CD4-positive, alpha-beta T cell (primary cell): Measurements from ENCODE around the gene SIX3. TPM values are rescaled to one million over a fixed set of nuclear protein-coding genes. Genes with fewer than 3 reads are reported as not detected.

Source experiments
- ATAC-seq: fragments of 200-7000 bp; cut with Tn5 transposase; one replicate; pipeline ENCODE4 v1.10.0; 2022; ENCODE audit warnings: mild to moderate bottlenecking; ENCODE audit not compliant: poor library complexity
- CTCF ChIA-PET: fragments of 350-600 bp; sonication (Branson Sonifier 250); formaldehyde crosslinking; loops from one replicate; lab custom pipeline; 2021; ENCODE audit warnings: antibody characterized with exemption, inconsistent platforms; lab: Charles Lee
- POLR2A ChIA-PET: fragments of 350-600 bp; sonication (Branson Sonifier 250); formaldehyde crosslinking; loops from one replicate; lab custom pipeline; 2021; ENCODE audit warnings: antibody characterized with exemption, inconsistent platforms; lab: Charles Lee
- DNase-seq, 14 experiments: peaks; one replicate each; pipeline ENCODE4 v3.0.0-alpha.2; 2013 to 2020; ENCODE audit warnings: mixed read lengths in 2 of 14
- H3K27ac ChIP-seq, 2 donors: one replicate each; pipeline versions ENCODE4 v1.5.1 to v1.7.0; 2013; ENCODE audit warnings: low read length in 2 of 2, low read depth in 1 of 2, mild to moderate bottlenecking in 1 of 2
- H3K27me3 ChIP-seq, 2 experiments: 1 replicate in 1 of 2; 2 replicates in 1 of 2; pipeline versions ENCODE4 v1.6.1 to v1.7.0; 2013; ENCODE audit warnings: low read length in 2 of 2, control low read depth in 1 of 2, mild to moderate bottlenecking in 1 of 2, moderate library complexity in 1 of 2; ENCODE audit not compliant: insufficient read depth in 2 of 2, control insufficient read depth in 1 of 2
- H3K36me3 ChIP-seq: one replicate; pipeline ENCODE4 v1.6.1; 2013; ENCODE audit warnings: low read length, control low read depth; ENCODE audit not compliant: insufficient read depth
- H3K4me1 ChIP-seq: one replicate; pipeline ENCODE4 v1.6.1; 2013; ENCODE audit warnings: low read length, control low read depth; ENCODE audit not compliant: insufficient read depth
- H3K4me3 ChIP-seq: one replicate; pipeline ENCODE4 v1.5.1; 2013; ENCODE audit warnings: mild to moderate bottlenecking, low read length, moderate library complexity
- H3K9me3 ChIP-seq, 2 experiments: 1 replicate in 1 of 2; 2 replicates in 1 of 2; pipeline versions ENCODE4 v1.6.1 to v1.7.0; 2013; ENCODE audit warnings: low read length in 2 of 2, mild to moderate bottlenecking in 2 of 2, control low read depth in 1 of 2, moderate library complexity in 1 of 2; ENCODE audit not compliant: control insufficient read depth in 1 of 2, insufficient read depth in 1 of 2
- H3K27ac Mint-ChIP-seq: one replicate; pipeline ENCODE4 v1.8.0; 2020; ENCODE audit warnings: mixed read lengths
- H3K27me3 Mint-ChIP-seq: one replicate; pipeline ENCODE4 v1.8.0; 2021; ENCODE audit warnings: mixed read lengths
- H3K36me3 Mint-ChIP-seq: one replicate; pipeline ENCODE4 v1.8.0; 2021; ENCODE audit warnings: low read depth, mixed read lengths
- H3K4me1 Mint-ChIP-seq: one replicate; pipeline ENCODE4 v1.8.0; 2021; ENCODE audit warnings: low read depth, mixed read lengths
- H3K4me3 Mint-ChIP-seq: one replicate; pipeline ENCODE4 v1.8.0; 2020; ENCODE audit warnings: mild to moderate bottlenecking, mixed read lengths
- H3K9me3 Mint-ChIP-seq: one replicate; pipeline ENCODE4 v1.8.0; 2020; ENCODE audit warnings: mixed read lengths
- CTCF ChIP-seq: fragments of 200-600 bp; IDR thresholded peaks from one replicate; pipeline ENCODE4 v1.8.0; 2022; ENCODE audit warnings: antibody characterized with exemption, mild to moderate bottlenecking
- intact Hi-C, 2 experiments: fragments of 100-400 bp; cut with DNase I in 1 of 2; cut with micrococcal nuclease in 1 of 2; formaldehyde crosslinking; loops; one replicate each; pipeline versions ENCODE4 v1.15.1 to v1.9.0; 2023 to 2025; cut with DNase I, micrococcal nuclease
- total RNA-seq, 174 experiments: library from RNA in 2 of 174; stranded (reverse) in 2 of 174; gene quantifications; one replicate each; pipeline ENCODE4 v1.2.3 and lab custom pipeline; 2021 to 2026

Gene SIX3
- total RNA-seq, 2 experiments from 2014 or later: not detected

- H3K9me3 Mint-ChIP-seq: no peaks in the 10 kb centered on the region
- peak overlapping the region; percentile 42 for H3K4me3 Mint-ChIP-seq
- H3K27me3 Mint-ChIP-seq: peaks cover 87% of the 10 kb centered on the region
- peaks cover 17% of the 10 kb centered on the region for H3K4me1 Mint-ChIP-seq
- POLR2A ChIA-PET: no interaction called here
- H3K27ac ChIP-seq: no peak overlapping the region
- intact Hi-C loops: no loop called here
- DNase-seq: no peak
- H3K9me3 ChIP-seq: peaks cover 0 to 23% of the 10 kb centered on the region in 2 experiments
- peaks cover 49 to 84% of the 10 kb centered on the region in 2 experiments for H3K27me3 ChIP-seq
- no peak for TF ChIP-seq CTCF
- no peak overlapping the region for H3K27ac Mint-ChIP-seq
- H3K36me3 ChIP-seq: no peaks in the 10 kb centered on the region
- H3K4me3 ChIP-seq: no peak overlapping the region
- CTCF ChIA-PET: no interaction called here
- peaks cover 17% of the 10 kb centered on the region for H3K4me1 ChIP-seq
- ATAC-seq: no peak
- H3K36me3 Mint-ChIP-seq: no peaks in the 10 kb centered on the region
Measured at GRCh38 chr2:44929735-44930273, 11.7 kb upstream of the SIX3 start.

- peak overlapping the region; percentile 42 for H3K4me3 Mint-ChIP-seq
- intact Hi-C loops: no loop called here
- peaks cover 80% of the 10 kb centered on the region for H3K27me3 Mint-ChIP-seq
- Histone ChIP-seq H3K27me3 (peaks cover 52 to 85% of the 10 kb centered on the region in 2 experiments), H3K9me3 (peaks cover 0 to 30% of the 10 kb centered on the region in 2 experiments), H3K36me3 (no peaks in the 10 kb centered on the region), H3K4me3 (no peak overlapping the region), H3K27ac (no peak overlapping the region), H3K4me1 (peaks cover 23% of the 10 kb centered on the region)
- DNase-seq (no peak), ATAC-seq (no peak)
- ChIA-PET POLR2A (no interaction called here), CTCF (no interaction called here)
- H3K36me3 Mint-ChIP-seq: no peaks in the 10 kb centered on the region
- H3K27ac Mint-ChIP-seq: no peak overlapping the region
- no peaks in the 10 kb centered on the region for H3K9me3 Mint-ChIP-seq
- no peak for TF ChIP-seq CTCF
- peaks cover 17% of the 10 kb centered on the region for H3K4me1 Mint-ChIP-seq
Measured at GRCh38 chr2:44930274-44931197, 11.0 kb upstream of the SIX3 start.

- DNase-seq (no peak), ATAC-seq (no peak)
- Histone ChIP-seq H3K9me3 (peaks cover 0 to 31% of the 10 kb centered on the region in 2 experiments), H3K4me3 (no peak overlapping the region), H3K36me3 (no peaks in the 10 kb centered on the region), H3K4me1 (peaks cover 23% of the 10 kb centered on the region), H3K27ac (no peak overlapping the region), H3K27me3 (peaks cover 51 to 85% of the 10 kb centered on the region in 2 experiments)
- H3K9me3 Mint-ChIP-seq: no peaks in the 10 kb centered on the region
- ChIA-PET CTCF (no interaction called here), POLR2A (no interaction called here)
- H3K4me1 Mint-ChIP-seq: peaks cover 21% of the 10 kb centered on the region
- H3K4me3 Mint-ChIP-seq: no peak overlapping the region
- no peaks in the 10 kb centered on the region for H3K36me3 Mint-ChIP-seq
- no peak overlapping the region for H3K27ac Mint-ChIP-seq
- TF ChIP-seq CTCF: no peak
- H3K27me3 Mint-ChIP-seq: peaks cover 76% of the 10 kb centered on the region
- intact Hi-C loops: no loop called here
Measured at GRCh38 chr2:44931198-44931780, 10.2 kb upstream of the SIX3 start.
